NCI-H1436 (cell line): Measurements from ENCODE around the gene CD226.
"Not testable (repeated sequence)": the region's sequence is repeated elsewhere in the genome, so short reads cannot be mapped to it uniquely, and the experiment has no call there.

ENCODE experiments used
- DNase-seq: peaks from one replicate; lab custom pipeline; 2025; lab: John Stamatoyannopoulos, UW

The CD226 gene

DNA sequence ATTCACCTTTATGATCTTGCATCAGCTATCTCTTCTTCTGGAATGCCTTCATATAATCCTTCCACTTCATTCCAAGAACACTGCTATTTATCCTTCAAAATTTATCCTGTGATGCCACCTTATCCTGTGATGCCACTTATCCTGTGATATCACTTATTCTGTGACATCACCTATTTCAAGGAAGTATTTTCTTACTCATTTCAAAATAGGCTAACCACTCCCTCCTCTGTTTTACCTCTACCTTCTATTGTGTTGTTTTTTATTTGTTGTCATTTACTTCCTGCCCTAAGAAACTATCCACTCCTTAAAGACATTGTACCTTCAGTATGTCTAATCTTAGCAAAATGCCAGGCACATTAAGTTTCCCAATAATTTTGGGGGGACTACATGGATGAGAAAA, 38.8 kb downstream of the CD226 start:
- no peak for DNase-seq

DNA sequence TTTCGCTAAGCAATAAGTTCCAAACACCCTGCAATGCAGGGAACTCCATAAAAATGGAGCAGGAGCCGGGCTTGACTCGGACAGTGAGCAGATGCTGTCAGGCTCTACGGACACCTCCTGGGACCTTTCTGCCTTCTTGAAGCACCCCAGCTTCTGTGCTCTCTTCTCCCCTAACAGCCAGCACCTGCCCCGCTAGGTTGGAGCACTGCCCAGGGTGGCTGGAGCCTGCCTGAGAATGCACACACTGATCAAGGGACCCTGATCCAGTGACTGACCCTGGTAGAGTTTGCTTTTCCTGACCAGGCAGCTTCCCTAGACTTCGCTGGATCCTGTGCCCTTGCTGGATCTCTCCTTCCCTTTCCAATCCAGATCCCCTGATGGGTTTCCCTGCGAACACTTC, 40.9 kb downstream of the CD226 start:
- DNase-seq = no peak

DNA sequence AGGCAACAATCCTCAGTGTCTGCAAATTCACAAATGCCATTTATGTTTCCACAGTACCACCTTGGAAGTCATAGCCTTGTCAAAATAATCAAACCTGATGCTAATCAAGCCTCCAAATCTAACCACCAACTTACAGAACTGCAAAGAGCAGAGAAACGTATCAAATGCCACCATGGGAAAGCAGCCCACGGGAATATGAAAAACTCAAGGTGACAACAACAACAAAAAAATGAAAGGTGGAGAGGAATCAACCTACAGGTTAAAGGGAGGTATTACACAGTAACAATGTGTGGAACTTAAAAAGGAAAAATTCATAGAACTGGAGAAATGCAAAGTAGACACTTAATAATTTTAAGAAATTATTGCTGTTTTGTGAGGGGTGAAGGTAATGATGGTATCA, 46.7 kb downstream of the CD226 start:
- no peak for DNase-seq

DNA sequence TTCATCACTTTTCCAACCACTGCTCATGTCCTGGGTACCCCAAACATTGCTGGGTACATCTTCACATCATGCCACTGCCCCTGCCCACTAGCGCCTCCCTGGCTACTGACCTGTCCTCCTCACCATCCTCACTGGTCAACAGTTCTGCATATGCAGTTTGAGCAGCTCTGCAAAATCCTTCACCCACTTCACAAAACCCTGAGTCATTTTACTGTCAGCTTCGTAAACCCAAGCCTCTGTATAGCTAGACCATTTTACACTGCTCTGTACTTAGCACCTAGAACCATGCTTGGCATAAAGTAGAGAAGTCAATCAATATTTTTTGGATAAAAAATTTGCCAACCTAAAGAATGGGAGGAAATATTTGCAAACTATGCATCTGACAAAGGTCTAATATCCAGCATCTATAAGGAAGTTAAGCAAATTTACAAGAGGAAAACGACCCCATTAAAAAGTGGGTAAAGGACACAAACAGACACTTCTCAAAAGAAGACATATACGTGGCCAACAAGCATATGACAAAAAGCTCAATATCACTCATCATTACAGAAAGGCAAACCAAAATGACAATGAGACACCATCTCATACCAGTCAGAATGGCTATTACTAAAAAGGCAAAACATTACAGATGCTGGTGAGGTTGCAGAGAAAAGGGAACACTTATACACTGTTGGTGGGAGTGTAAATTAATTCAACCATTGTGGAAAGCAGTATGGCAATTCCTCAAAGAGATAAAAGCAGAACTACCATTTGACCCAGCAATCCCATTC, 48.3 kb downstream of the CD226 start:
- DNase-seq = not testable (repeated sequence)

DNA sequence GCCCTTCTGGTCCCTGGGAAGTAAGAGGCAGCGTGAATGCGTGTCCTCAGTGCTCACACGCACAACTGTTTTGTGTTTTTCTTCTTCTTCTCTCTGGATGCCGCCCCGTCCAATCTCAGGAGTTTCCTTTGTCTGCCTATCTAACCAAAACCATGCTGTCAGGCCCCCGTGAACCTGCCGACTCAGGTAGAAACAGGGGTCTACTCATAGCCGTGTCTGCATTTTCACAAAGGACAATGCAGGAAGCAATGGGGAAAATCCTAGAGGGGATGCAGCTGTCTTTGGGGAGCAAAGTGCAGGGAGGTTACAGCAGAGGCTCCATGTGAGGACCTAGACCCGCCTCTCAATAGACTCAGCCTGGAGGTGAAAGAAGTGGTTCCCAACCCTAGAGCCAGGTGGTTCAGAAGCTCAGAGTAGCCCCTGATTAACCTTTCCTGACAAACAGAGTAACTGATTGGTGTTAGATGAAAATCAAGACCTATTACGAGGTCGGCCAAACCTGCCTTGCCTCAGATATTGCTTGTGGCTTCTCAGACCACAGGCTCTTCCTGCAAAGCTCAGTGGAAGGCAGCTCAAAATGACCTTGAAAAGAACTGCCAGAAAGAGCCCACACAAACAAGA, 49.3 kb downstream of the CD226 start:
- no peak for DNase-seq

DNA sequence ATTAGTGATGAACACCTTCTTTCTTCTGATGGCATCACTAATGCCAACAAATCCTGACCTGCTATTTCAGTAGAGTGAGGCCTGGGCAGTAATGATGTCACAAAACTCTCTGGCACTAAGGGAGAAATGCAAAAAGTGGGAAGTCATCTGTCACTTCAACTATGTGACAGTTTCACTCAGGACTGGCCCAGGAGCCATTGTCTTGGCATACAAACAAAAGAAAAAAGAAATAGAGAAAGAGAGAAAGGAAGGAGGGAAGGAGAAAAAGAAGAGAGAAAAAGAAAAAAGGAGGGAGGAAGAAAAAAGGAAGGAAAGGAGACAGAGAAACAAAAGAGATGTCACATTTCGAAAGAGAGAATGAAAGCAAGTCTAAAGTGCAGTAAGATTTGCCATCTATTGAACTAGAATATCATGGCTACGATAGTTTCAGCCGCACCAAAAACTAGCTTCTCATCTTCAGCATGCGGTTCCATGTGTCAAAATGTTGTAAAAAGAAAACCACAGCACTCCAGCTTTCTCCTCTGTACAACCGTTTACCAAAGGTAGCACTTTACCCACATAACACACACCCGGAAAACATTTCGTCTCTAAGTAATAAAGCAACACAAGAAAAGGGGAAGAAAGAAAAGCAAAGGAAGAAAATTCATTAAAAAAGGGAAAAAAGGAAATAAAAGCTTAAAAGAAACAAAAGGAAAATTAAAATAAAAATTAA, 50.1 kb downstream of the CD226 start:
- DNase-seq = no peak

DNA sequence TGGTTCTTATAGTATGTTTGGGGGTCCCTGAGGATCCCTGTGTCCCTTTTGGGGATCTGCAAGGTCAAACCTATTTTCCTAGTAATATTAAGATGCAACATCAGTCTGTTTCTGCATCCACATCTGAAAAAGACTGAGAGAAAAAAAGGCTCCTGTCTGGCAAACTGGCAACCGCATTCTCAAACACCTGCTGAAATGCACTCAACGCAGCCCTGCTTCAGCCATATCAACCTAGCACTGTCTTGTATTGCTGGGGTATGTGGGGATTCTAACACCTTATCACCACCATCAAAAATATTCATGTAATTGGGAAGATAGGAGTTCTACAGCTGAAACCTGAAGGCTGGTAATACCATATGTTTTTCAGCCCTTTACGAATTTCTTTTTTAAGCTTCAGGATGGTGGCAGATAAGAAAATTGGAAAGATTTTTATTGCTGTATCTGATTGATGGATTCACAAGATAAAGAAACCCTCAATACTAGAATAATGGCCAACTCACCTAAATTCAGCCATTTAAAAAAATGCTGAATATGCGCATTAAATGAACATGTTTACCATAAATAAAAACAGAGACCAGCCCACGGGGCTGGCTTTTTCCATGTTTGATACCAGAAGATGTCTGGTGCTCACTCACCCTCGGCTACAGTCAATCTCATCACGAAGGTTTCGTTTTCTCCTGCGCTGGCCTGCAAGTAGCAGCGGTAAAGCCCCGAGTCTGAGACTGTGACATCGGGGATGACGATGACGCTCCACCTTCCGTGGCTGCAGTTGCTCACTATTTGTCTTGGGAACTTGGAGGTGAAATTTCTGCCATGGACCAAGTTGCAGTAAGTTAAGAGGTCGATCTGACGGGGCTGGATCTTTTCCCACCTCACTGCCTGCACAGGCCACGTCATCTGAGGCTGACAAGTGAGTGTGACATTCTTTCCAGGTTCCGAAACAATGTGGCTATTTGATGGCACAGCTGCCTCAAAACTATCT, 52.3 kb downstream of the CD226 start:
- DNase-seq = no peak

DNA sequence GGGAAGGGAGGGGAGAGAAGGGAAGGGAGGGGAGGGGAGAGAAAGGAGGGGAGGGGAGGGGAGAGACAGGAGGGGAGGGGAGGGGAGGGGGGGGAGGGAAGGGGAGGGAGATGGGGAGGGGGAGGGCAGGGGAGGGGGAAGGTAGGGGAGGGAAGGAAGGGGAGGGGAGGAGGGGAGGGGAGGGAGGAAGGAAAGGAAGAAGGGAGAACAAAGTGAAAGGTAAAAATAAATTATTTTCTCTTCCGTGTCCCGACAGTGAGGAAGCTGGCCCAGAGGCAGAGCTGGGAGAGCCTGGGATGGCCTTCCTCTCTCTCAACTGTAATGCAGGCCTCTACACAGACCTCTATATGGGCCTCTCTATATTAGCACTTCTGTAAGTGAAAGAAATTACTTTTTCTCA, 53.2 kb downstream of the CD226 start:
- DNase-seq = no peak

DNA sequence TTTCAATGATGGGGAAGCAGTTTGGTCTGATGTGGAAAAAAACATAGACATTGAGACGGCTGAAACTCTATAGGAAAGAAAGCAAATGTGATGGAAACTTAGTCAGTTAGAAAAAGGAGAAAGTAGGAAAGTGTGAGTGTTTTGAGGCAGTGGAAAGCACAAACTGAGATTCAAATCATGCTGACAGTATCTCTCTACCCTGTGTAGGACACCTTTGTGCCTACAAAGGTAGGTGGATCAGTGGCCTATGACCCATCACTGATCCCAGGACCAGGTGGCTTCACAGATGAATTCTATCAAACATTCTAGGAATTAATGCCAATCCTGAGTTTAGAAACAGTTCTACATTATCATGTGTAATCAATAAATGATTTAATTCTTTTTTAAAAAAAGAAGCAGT, 57.1 kb downstream of the CD226 start:
- DNase-seq = no peak

DNA sequence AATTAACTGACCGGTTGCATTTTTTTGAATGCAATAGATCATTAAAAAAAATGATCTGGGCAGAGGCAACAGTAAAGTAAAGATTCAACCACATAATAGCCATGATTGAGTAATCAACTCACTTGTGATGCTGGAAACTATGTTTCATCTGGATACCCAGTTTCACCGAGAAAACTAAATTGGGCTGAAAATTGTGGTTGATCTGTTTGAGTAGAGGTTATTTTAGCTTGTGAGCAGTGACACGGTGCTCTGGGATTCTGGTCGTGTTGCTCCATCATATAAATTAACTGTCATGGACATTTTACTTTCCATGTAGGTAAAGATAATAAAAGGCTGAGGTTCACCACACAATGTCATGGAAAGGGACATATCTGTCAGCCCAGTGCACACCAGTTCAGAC, 58.7 kb downstream of the CD226 start:
- no peak for DNase-seq

DNA sequence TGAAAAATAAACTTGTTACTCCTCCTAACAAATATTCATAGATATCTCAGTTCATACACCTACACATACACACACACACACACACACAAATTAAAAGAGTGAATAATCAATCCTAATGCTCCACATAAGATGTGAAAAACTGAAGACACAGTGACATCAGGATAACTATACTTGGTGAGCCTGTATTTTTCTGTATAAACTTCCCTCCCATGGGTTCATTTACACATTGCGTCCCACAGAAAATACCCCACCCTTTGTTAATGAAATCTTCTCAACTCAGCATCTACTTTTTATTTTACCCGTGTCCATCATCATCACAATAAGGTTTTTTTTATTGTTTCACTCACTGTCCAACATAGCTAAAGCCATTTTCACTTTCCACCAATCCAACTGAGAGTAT, 60.4 kb downstream of the CD226 start:
- no peak for DNase-seq

DNA sequence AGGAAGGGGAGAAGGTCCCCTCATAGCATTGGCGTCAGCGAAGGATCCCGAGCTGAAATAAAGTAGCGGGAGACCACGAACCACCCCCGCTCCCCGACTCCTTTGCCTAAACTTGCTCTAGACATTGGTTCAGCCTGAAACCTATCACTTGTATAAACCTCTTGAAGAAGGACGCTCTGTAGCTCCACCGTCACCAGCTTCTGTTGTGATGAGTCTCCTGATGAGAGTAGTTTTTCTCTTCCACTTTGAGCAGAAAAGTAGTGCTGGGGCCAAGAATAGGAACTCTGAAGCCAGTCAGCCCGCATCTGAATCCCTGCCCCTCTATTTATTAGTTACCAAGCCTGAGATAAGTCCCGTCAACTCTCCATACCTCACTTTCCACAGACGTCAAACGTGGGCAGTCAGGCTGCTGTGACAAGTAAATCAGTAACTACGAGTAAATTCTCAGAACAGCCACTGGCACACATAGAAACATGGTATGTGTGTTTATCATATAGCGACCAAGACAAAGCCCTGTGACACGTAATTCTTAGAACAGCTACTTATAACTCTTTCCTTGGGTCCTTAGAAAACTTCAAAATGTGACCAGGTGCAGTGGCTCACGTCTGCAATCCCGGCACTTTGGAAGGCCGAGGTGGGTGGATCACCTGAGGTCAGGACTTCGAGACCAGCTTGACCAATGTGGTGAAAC, 61.7 kb downstream of the CD226 start:
- DNase-seq = no peak

DNA sequence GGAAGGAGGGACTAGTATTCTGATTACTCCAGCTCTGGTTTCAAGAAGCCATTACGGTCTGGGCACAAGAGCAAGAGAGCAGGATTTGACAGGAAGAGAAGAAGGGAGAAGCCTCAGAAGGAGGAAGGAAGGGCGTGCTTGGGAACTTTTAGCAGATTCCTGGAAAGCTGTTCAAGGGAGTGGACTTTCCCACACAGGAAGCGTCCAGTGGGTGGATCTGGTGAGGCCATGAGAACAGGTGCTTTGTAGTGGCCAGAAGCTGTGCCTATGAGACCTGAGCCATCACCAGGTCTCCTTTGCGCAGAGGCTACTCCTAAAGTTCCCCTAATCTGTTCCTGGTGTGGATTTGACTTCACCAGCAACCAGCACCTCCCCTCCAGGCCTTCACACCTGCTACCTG, 62.3 kb downstream of the CD226 start:
- no peak for DNase-seq

DNA sequence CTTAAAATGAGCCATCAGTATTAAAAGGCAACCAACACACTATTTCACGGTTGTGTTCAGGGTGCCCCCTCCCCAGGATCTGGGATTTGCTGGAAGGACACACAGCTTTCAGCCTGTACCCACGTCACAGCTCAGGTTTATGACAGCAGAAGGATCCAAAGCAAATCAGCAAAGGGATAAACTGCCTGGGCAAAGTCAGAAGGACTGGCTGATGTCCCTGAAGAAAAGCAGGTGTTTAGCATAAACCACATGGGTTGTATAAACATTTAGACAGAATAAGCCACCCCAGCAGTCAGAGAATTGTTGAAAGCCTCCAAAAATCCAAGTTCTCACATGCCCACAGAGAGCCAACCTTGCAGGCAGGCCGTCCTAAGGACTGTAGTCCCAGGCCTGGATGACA, 63.9 kb downstream of the CD226 start:
- DNase-seq = no peak

DNA sequence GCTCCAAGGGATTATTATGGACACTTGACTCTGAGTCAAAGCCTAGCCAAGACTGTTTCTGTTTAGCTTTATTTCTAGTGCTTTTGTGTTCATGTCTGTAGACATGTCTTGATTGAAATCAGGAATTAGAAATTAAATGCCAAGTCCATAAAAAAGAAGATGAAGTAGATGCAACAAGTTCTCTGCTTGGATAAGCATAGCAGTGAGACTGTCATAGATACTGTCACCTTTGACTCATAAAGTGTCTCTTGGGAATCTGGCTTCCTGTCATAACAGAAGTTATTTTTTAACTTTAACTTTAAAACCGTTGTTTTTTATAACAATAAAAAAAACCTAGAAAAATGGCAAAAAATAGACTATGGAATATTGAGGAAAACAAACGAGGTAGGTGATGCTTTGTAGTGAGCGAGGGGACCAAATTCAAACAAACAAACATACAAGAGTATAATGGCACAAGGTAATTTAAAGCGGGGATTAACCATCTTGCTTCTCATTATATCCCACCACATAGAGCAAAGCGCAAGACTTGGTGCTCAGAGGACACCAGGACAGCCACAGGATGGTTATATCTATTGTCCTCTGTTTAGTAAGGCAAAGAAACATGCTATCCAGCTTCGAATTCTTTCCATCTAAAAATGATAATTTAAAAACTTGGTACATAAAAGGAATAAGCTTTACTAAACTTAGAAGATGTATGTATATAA, 64.6 kb downstream of the CD226 start:
- no peak for DNase-seq

DNA sequence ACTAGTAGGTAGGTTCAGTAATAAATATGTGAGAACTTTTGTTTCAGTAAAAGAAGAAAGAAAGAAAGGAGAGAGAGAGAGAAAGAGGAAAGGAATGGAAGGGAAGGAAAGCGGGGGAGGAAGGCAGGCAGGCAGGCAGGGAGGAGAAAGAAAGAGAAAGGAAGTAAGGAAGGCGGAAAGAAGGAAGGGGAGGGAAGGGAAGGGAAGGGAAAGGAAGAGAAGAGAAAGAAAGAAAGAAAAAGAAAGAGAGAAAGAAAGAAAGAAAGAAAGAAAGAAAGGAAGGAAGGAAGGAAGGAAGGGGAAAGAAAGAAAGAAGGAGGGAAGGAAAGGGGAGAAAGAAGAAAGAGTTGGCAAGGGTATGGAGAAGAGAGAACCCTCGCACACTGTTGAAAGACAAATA, 67.6 kb downstream of the CD226 start:
- DNase-seq = no peak

DNA sequence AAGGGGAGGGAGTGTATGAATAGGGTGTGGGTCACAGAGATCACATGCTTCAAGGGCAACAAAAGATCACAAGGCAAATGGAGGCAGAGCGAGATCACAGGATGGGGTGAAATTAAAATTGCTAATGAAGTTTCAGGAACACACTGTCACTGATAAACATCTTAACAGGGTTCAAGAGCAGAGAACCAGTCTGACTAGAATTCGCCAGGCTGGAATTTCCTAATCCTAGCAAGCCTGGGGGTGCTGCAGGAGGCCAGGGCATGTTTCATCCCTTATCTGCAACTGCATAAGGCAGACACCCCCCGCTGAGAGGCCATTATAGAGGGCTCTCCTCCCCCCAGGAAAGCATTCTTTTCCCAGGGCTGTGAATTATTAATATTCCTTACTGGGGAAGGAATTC, 68.6 kb downstream of the CD226 start:
- not testable (repeated sequence) for DNase-seq

DNA sequence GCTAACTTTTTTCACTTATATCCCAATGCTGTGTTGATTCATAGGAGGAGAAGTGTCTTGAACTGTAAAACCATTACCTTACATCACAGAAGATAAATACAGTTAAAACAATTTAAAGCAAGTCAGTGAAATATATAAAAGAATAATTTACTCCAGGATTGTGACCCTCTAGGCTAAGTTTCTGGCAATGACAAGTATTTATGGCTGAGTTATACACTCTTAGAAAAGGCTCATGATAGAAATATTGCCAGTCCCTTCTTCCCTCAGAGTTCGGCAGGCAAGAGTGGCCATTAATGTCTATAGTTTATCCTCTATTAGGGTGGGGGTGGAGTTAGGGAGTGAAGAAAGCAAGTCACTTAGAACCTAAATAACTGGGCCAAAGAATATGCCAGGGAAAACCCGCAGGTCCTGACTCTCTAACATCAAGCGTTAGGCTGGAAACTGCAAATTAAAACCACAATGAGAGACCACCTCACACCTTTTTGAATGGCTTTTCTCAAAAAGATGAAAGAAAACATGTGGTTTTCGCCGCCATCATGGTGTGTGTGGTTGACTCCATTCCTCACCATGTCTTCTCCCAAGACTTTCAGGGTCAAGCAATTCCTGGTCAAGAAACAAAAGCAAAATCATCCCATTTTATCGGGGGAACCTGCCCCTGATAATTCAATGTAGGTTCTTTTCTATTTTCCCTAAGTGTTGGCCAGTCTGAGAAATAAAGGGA, 69.3 kb downstream of the CD226 start:
- DNase-seq = no peak

DNA sequence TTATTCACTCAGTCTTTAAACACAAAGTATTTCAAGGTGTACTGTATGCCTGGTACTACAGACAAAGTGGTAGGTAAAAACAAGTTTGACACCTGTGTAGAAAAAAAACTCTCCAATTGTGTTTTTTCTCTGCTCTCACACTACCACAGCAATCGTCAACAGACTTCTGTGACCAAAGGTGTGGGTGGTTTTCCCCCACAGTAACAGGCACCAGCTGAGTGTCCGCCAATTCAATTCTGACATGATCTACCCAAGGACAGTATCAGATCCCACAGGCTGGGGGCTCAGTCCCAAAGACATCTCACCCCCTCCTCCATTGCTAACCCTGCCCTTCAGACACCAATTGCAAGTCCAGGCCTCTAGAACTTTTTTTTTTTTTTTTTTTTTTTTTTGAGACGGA, 71.2 kb downstream of the CD226 start:
- no peak for DNase-seq

DNA sequence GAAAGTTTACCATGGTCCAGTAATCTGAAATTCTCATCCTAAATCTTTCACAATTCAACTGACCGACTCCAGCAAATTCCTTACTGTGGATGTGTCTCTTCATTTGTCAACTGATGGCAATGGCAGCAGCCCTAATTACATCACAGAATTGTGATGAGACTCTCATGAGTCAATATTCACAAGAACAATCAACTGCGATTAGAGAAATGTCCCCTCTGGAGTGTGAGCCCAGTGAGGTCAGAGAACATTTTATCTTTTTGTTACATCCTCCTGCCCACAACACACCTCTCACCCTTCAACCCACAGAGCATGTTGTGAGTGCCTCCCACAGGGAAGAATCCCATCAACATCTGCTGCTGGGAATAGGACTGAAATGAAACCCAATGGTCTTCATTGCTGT, 73.6 kb downstream of the CD226 start:
- DNase-seq = no peak
